Measurements from ENCODE around the gene RIPK1. TPM values are rescaled to one million over a fixed set of nuclear protein-coding genes. Genes with fewer than 3 reads are reported as not detected.

RIPK1 gene
- total RNA-seq, 1 donor from 2014 or later = 21.8 TPM

GRCh38 chr6:3086282-3086946, 18.1 kb downstream of the RIPK1 start:
- TF ChIP-seq CTCF (IDR thresholded peaks at IDR 0.05) = no peak
- DNase-seq (no peak), ATAC-seq (ENCODE audit: low read depth) (no peak)
- intact Hi-C loops (cut with micrococcal nuclease) = no loop called here
- H3K4me3 Mint-ChIP-seq = no peak overlapping the region
- peaks cover 79% of the 10 kb centered on the region for H3K36me3 Mint-ChIP-seq (ENCODE audit: low read depth)
- H3K4me1 Mint-ChIP-seq = no peaks in the 10 kb centered on the region
- POLR2A ChIA-PET = no interaction called here
- H3K27ac Mint-ChIP-seq = no peak overlapping the region
- CTCF ChIA-PET = no interaction called here
- no peaks in the 10 kb centered on the region for H3K27me3 Mint-ChIP-seq
- H3K9me3 Mint-ChIP-seq = no peaks in the 10 kb centered on the region

- H3K36me3 Mint-ChIP-seq (ENCODE audit: low read depth) = peaks cover 62% of the 10 kb centered on the region
- DNase-seq (no peak), ATAC-seq (ENCODE audit: low read depth) (no peak)
- no peak for TF ChIP-seq CTCF (IDR thresholded peaks at IDR 0.05)
- no peaks in the 10 kb centered on the region for H3K4me1 Mint-ChIP-seq
- CTCF ChIA-PET = no interaction called here
- intact Hi-C loops (cut with micrococcal nuclease) = no loop called here
- POLR2A ChIA-PET = no interaction called here
- no peak overlapping the region for H3K27ac Mint-ChIP-seq
- no peaks in the 10 kb centered on the region for H3K27me3 Mint-ChIP-seq
- no peak overlapping the region for H3K4me3 Mint-ChIP-seq
- H3K9me3 Mint-ChIP-seq = no peaks in the 10 kb centered on the region
Observed at GRCh38 chr6:3088446-3088845, 20.2 kb downstream of the RIPK1 start.

GRCh38 chr6:3088968-3089367, 20.7 kb downstream of the RIPK1 start:
- intact Hi-C loops (cut with micrococcal nuclease) = no loop called here
- H3K4me1 Mint-ChIP-seq = no peaks in the 10 kb centered on the region
- no peak overlapping the region for H3K27ac Mint-ChIP-seq
- DNase-seq = no peak
- H3K27me3 Mint-ChIP-seq = no peaks in the 10 kb centered on the region
- CTCF ChIA-PET = no interaction called here
- POLR2A ChIA-PET = no interaction called here
- H3K36me3 Mint-ChIP-seq (ENCODE audit: low read depth) = peaks cover 58% of the 10 kb centered on the region
- H3K4me3 Mint-ChIP-seq = no peak overlapping the region
- no peak for ATAC-seq (ENCODE audit: low read depth)
- H3K9me3 Mint-ChIP-seq = no peaks in the 10 kb centered on the region
- TF ChIP-seq CTCF (IDR thresholded peaks at IDR 0.05) = no peak

GRCh38 chr6:3090013-3090412, 21.7 kb downstream of the RIPK1 start:
- no peak for ATAC-seq (ENCODE audit: low read depth)
- Mint-ChIP-seq H3K4me1 (no peaks in the 10 kb centered on the region), H3K4me3 (no peak overlapping the region), H3K36me3 (ENCODE audit: low read depth) (peaks cover 51% of the 10 kb centered on the region), H3K27me3 (no peaks in the 10 kb centered on the region), H3K9me3 (no peaks in the 10 kb centered on the region), H3K27ac (no peak overlapping the region)
- DNase-seq = no peak
- CTCF ChIA-PET = no interaction called here
- intact Hi-C loops (cut with micrococcal nuclease) = no loop called here
- POLR2A ChIA-PET = no interaction called here
- TF ChIP-seq CTCF (IDR thresholded peaks at IDR 0.05) = no peak

- TF ChIP-seq CTCF (IDR thresholded peaks at IDR 0.05) = no peak
- ATAC-seq (ENCODE audit: low read depth) (no peak), DNase-seq (no peak)
- Mint-ChIP-seq H3K4me3 (no peak overlapping the region), H3K36me3 (ENCODE audit: low read depth) (peaks cover 47% of the 10 kb centered on the region), H3K27me3 (no peaks in the 10 kb centered on the region), H3K9me3 (no peaks in the 10 kb centered on the region), H3K27ac (no peak overlapping the region), H3K4me1 (no peaks in the 10 kb centered on the region)
- POLR2A ChIA-PET = no interaction called here
- CTCF ChIA-PET = no interaction called here
- intact Hi-C loops (cut with micrococcal nuclease) = no loop called here
Observed at GRCh38 chr6:3094815-3095214, 26.5 kb downstream of the RIPK1 start.
